Vagina (tissue), 2 donors: ENCODE results near the gene PKD2L1.

Experiments
- CTCF ChIP-seq, 3 experiments: fragments of 450-650 bp in 2 of 3; fragments of 200-600 bp in 1 of 3; sonication (generic) in 1 of 3; IDR thresholded peaks; one replicate each; pipeline ENCODE4 v1.5.1; 2017 to 2019; ENCODE audit warnings: antibody characterized with exemption in 3 of 3, mild to moderate bottlenecking in 2 of 3, moderate library complexity in 2 of 3
- POLR2A ChIP-seq, 2 donors: fragments of 450-650 bp; IDR thresholded peaks; one replicate each; pipeline ENCODE4 v1.6.1; 2017; ENCODE audit warnings: antibody characterized with exemption in 2 of 2, mild to moderate bottlenecking in 2 of 2, moderate library complexity in 2 of 2

DNA sequence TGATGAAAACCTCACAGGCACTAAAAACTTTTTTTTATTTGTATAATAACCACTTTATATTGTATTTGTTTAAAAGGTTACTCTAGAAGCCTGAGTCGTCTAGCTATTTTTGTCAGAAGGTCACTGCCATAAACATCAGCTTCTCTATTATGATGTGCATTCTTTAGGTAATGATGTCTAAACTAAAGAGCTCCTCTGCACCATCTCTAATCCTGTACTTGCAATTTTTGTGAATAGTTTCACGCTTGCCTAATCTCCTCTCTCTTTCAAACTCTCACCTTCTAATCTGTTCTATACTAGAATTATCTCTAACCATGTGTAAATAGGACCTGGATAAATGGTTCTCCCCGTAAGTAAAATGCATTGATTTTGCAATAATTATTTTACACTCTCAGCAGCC is 90.2 kb downstream of the PKD2L1 start:
- TF ChIP-seq CTCF (IDR thresholded peaks at IDR 0.05), result no peak
- no peak for TF ChIP-seq POLR2A (IDR thresholded peaks at IDR 0.05)
